Loucy (cell line): ENCODE data around the gene CECR2.

ENCODE experiments used
- H2AFZ ChIP-seq: fragments of 200-600 bp; sonication (generic); 2 replicates; pipeline ENCODE4 v1.6.0; 2016; ENCODE audit warnings: antibody characterized with exemption, mild to moderate bottlenecking, low read length, moderate library complexity
- H3F3A ChIP-seq: fragments of 200-600 bp; 2 replicates; pipeline ENCODE4 v1.6.0; 2016; ENCODE audit warnings: antibody characterized with exemption, low read depth, mild to moderate bottlenecking
- H3K27me3 ChIP-seq: fragments of 200-600 bp; sonication (generic); 2 replicates; pipeline ENCODE4 v1.6.1; 2014; ENCODE audit warnings: low read length, mild to moderate bottlenecking; ENCODE audit not compliant: insufficient read depth, poor library complexity, severe bottlenecking
- H3K36me3 ChIP-seq: fragments of 200-600 bp; sonication (generic); 2 replicates; pipeline ENCODE4 v1.6.1; 2016; ENCODE audit warnings: low read length; ENCODE audit not compliant: insufficient read depth
- H3K4me1 ChIP-seq: fragments of 200-600 bp; sonication (generic); 2 replicates; pipeline ENCODE4 v1.5.1; 2014; ENCODE audit warnings: low read length, mild to moderate bottlenecking; ENCODE audit not compliant: insufficient read depth, poor library complexity, severe bottlenecking
- H3K4me2 ChIP-seq: fragments of 200-600 bp; sonication (generic); 2 replicates; pipeline ENCODE4 v1.6.0; 2014; ENCODE audit warnings: antibody characterized with exemption, low read length, low read depth, mild to moderate bottlenecking; ENCODE audit not compliant: poor library complexity, severe bottlenecking
- H3K4me3 ChIP-seq: fragments of 200-600 bp; sonication (generic); 2 replicates; pipeline ENCODE4 v1.5.1; 2014; ENCODE audit warnings: low read length, mild to moderate bottlenecking, mixed read lengths; ENCODE audit not compliant: poor library complexity, severe bottlenecking
- H3K79me2 ChIP-seq: fragments of 200-600 bp; sonication (generic); 2 replicates; pipeline ENCODE4 v1.6.1; 2014; ENCODE audit warnings: low read length; ENCODE audit not compliant: insufficient read depth
- H3K9ac ChIP-seq: fragments of 200-600 bp; sonication (generic); 2 replicates; pipeline ENCODE4 v1.6.0; 2014; ENCODE audit warnings: mild to moderate bottlenecking, low read depth, low read length, moderate library complexity; ENCODE audit not compliant: poor library complexity, severe bottlenecking
- H3K9me2 ChIP-seq: fragments of 200-600 bp; sonication (generic); replicated peaks from 2 replicates; pipeline ENCODE4 v1.6.1; 2016; ENCODE audit warnings: low read depth, low read length, mixed read lengths
- H3K9me3 ChIP-seq: fragments of 200-600 bp; sonication (generic); 2 replicates; pipeline ENCODE4 v1.6.1; 2014; ENCODE audit warnings: mild to moderate bottlenecking, antibody characterized with exemption, low read length, low read depth; ENCODE audit not compliant: insufficient read depth
- H4K20me1 ChIP-seq: fragments of 200-600 bp; sonication (generic); 2 replicates; pipeline ENCODE4 v1.6.0; 2014; ENCODE audit warnings: antibody characterized with exemption, low read length, mild to moderate bottlenecking; ENCODE audit not compliant: insufficient read depth, poor library complexity, severe bottlenecking
- EZH2phosphoT487 ChIP-seq: fragments of 200-600 bp; IDR thresholded peaks from 2 replicates; pipeline ENCODE4 v1.6.1; 2018; ENCODE audit warnings: antibody characterized with exemption, mild to moderate bottlenecking, moderate library complexity, borderline replicate concordance
- TF ChIP-seq, protein P1 (sequence below): fragments of 200-600 bp; sonication (generic); conservative IDR thresholded peaks from 2 replicates; pipeline ENCODE4 v1.5.1; 2014; ENCODE audit warnings: mild to moderate bottlenecking, antibody characterized with exemption, low read length

Gene CECR2

DNA sequence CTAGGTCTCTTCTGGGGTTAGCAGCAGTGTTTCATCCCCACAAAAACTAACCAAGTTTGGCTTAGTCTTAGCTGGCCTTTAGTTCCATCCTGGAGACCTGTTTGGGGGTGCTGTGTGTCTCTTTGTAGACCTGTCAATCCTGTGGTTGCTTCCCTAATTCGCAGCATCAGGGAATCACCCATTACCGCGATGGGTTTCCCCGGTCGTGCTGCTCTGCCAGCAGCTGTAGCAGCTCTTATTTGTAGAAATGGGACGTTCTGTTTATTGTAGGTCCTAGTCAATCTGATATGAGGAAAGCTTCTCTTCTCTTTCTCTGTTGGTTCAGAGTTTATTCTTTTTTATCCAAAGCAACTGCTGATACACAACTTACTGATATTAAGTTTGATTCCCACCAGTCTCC lies 91.6 kb downstream of the CECR2 start:
- Histone ChIP-seq H3K9ac (no peak overlapping the region), H3K4me2 (no peak overlapping the region), H3K27me3 (no peaks in the 10 kb centered on the region), H3K4me1 (no peaks in the 10 kb centered on the region), H3K36me3 (no peaks in the 10 kb centered on the region), H3F3A (no peaks in the 10 kb centered on the region), H3K79me2 (no peaks in the 10 kb centered on the region), H3K9me3 (no peaks in the 10 kb centered on the region), H4K20me1 (no peaks in the 10 kb centered on the region), H2AFZ (no peak overlapping the region), H3K9me2 (no peaks in the 10 kb centered on the region), H3K4me3 (no peak overlapping the region)
- no peak for TF ChIP-seq EZH2phosphoT487
- TF ChIP-seq, protein P1, sequence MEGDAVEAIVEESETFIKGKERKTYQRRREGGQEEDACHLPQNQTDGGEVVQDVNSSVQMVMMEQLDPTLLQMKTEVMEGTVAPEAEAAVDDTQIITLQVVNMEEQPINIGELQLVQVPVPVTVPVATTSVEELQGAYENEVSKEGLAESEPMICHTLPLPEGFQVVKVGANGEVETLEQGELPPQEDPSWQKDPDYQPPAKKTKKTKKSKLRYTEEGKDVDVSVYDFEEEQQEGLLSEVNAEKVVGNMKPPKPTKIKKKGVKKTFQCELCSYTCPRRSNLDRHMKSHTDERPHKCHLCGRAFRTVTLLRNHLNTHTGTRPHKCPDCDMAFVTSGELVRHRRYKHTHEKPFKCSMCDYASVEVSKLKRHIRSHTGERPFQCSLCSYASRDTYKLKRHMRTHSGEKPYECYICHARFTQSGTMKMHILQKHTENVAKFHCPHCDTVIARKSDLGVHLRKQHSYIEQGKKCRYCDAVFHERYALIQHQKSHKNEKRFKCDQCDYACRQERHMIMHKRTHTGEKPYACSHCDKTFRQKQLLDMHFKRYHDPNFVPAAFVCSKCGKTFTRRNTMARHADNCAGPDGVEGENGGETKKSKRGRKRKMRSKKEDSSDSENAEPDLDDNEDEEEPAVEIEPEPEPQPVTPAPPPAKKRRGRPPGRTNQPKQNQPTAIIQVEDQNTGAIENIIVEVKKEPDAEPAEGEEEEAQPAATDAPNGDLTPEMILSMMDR: no peak

DNA sequence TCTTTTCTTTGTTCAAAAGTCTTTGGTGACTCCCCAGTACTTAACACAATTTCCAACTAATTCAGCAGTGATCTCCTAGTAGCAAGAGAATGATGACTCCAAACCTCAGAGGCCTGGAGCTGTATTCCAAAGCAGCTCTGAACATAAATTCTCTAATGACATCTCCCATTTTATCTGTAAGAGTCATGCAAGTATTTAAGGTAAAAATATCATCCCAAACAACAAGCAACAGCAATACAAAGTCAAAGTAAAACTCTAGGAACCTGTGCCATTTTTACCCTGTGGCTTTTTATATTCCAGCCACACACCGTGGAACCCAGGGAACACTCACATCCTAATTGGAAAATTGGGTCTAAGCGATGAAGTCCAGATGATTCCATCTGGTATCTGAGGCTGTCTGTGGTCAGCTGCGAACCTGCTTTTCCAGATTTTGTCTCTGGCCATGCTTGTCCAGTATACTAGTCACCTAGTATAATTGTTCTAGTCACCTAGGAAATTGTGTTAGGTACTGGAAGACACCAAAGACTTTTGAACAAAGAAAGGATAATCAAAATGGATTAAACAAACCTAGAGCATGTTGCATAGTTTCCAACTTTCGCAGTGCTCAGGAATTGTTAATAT lies 101.7 kb downstream of the CECR2 start:
- Histone ChIP-seq H3K9me3 (no peaks in the 10 kb centered on the region), H3K4me1 (no peaks in the 10 kb centered on the region), H3K36me3 (no peaks in the 10 kb centered on the region), H3K9me2 (no peaks in the 10 kb centered on the region), H3K9ac (no peak overlapping the region), H4K20me1 (no peaks in the 10 kb centered on the region), H3F3A (no peaks in the 10 kb centered on the region), H3K4me3 (no peak overlapping the region), H3K27me3 (no peaks in the 10 kb centered on the region), H3K4me2 (no peak overlapping the region), H2AFZ (no peak overlapping the region), H3K79me2 (no peaks in the 10 kb centered on the region)
- no peak for TF ChIP-seq EZH2phosphoT487
- TF ChIP-seq, protein P1: no peak

DNA sequence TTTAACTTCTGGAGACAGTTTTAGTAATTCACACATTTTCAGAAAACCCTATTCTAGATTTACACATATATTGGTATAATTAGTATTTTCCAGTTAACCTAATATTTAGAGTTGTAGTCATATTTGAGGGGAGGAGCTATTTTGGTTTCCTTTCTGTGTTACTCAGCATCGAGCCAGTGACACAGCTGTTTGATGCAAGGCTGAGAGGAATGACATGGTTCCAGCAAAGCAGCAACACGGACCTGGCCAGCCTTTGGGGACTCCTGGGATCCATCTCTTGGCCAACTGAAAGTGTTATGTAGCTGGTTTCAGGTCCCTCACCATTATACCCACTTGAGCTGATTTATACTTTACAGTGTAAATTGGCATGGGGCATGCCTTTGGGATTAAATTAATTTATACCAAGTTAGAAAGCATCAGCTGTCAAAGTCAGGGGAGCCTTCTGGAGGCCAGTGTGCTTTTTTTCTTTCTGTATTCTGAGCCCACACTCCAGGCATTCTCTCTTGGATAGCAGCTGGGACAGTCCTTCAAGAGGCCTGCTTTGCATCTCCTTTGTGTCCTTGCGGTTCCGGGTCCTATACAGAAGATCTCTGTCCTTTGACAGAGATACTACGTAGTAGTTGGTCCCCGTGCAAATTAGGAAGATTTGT lies 102.8 kb downstream of the CECR2 start:
- Histone ChIP-seq H3K27me3 (no peaks in the 10 kb centered on the region), H3K4me2 (no peak overlapping the region)

More for the DNA sequence above, 102.8 kb downstream of the CECR2 start:
- no peaks in the 10 kb centered on the region for H3K9me3 ChIP-seq
- no peaks in the 10 kb centered on the region for H4K20me1 ChIP-seq
- no peak overlapping the region for H3K4me3 ChIP-seq
- no peak overlapping the region for H3K9ac ChIP-seq
- no peaks in the 10 kb centered on the region for H3K79me2 ChIP-seq
- no peak for TF ChIP-seq EZH2phosphoT487
- TF ChIP-seq, protein P1: no peak
- no peaks in the 10 kb centered on the region for H3K4me1 ChIP-seq
- no peaks in the 10 kb centered on the region for H3F3A ChIP-seq
- H3K36me3 ChIP-seq: no peaks in the 10 kb centered on the region
- no peaks in the 10 kb centered on the region for H3K9me2 ChIP-seq
- H2AFZ ChIP-seq: no peak overlapping the region
